CD4-positive, alpha-beta T cell treated with Interleukin-15 for 1 hour (primary cell): ENCODE data around the gene ATG2A.

Experiments used
- DNase-seq: peaks from one replicate; pipeline ENCODE4 v3.0.0-alpha.2; 2020

ATG2A gene

GRCh38 chr11:64867748-64868462, 49.1 kb downstream of the ATG2A start:
- no peak for DNase-seq

- no peak for DNase-seq
These were observed 50.9 kb downstream of the ATG2A start for GRCh38 chr11:64866173-64866491.

- DNase-seq, result no peak
These were observed 51.5 kb downstream of the ATG2A start for GRCh38 chr11:64865286-64866172.

- DNase-seq, result no peak
These were observed 52.3 kb downstream of the ATG2A start for GRCh38 chr11:64864473-64865285.

GRCh38 chr11:64864135-64864472, 52.9 kb downstream of the ATG2A start:
- no peak for DNase-seq

- DNase-seq, result no peak
These were observed 53.5 kb downstream of the ATG2A start for GRCh38 chr11:64863391-64864060.

- DNase-seq, result no peak
These were observed 54.0 kb downstream of the ATG2A start for GRCh38 chr11:64862987-64863390.

GRCh38 chr11:64861227-64861975, 55.6 kb downstream of the ATG2A start:
- no peak for DNase-seq

- peak; percentile 66 for DNase-seq
These were observed 57.2 kb downstream of the ATG2A start for GRCh38 chr11:64859542-64860414.

GRCh38 chr11:64858467-64859263, 58.3 kb downstream of the ATG2A start:
- DNase-seq, result peak; percentile 62

GRCh38 chr11:64857485-64857884, 59.5 kb downstream of the ATG2A start:
- no peak for DNase-seq

- DNase-seq, result peak; percentile 81
These were observed 60.4 kb downstream of the ATG2A start for GRCh38 chr11:64856382-64857227.

GRCh38 chr11:64855596-64856304, 61.3 kb downstream of the ATG2A start:
- DNase-seq, result no peak

GRCh38 chr11:64854534-64855502, 62.2 kb downstream of the ATG2A start:
- peak; percentile 79 for DNase-seq

GRCh38 chr11:64854157-64854533, 62.9 kb downstream of the ATG2A start:
- no peak for DNase-seq

- DNase-seq, result peak; percentile 50
These were observed 63.3 kb downstream of the ATG2A start for GRCh38 chr11:64853709-64854108.

- DNase-seq, result peak; percentile 58
These were observed 64.1 kb downstream of the ATG2A start for GRCh38 chr11:64852804-64853509.
